Measurements from ENCODE around the gene RNF41. TPM values are rescaled to one million over a fixed set of nuclear protein-coding genes. Genes with fewer than 3 reads are reported as not detected.

The RNF41 gene
- total and polyA plus RNA-seq, 2 of the 13 experiments (the other 11 are each of a cell fraction or from before 2014, with no cell fraction given), result 27.1 to 39.4 TPM

GRCh38 chr12:56224102-56224701 is 2.5 kb upstream of the RNF41 start, which contains the start of gene NABP2 (continued):
- peak; percentile 87 for TF ChIP-seq ZGPAT (CRISPR knock-in tag; IDR thresholded peaks at IDR 0.05)
- peak; percentile 50; the same call in 1 of the 2 replicates for TF ChIP-seq DZIP1 (CRISPR knock-in tag; IDR thresholded peaks at IDR 0.05)
- TF ChIP-seq ELF1 (CRISPR knock-in tag; IDR thresholded peaks at IDR 0.05), result peak; percentile 96
- 0 out of 2 replicates have a peak, but pooled peaks have one; percentile 32 for TF ChIP-seq NCOA1 (CRISPR knock-in tag; IDR thresholded peaks at IDR 0.05)
- no peak for TF ChIP-seq ZNF296 (CRISPR knock-in tag; conservative IDR thresholded peaks at IDR 0.05)
- no peak for TF ChIP-seq SP1 (IDR thresholded peaks at IDR 0.05)
- peak; percentile 55; the same call in 1 of the 2 replicates for TF ChIP-seq SP1 (CRISPR knock-in tag; IDR thresholded peaks at IDR 0.05)
- peak; percentile 64; the same call in 1 of the 2 replicates for TF ChIP-seq TARDBP (CRISPR knock-in tag; IDR thresholded peaks at IDR 0.05)
- peak; percentile 92 for TF ChIP-seq ZNF605 (CRISPR knock-in tag; IDR thresholded peaks at IDR 0.05)
- peak; percentile 66; the same call in 1 of the 2 replicates for TF ChIP-seq GMEB2 (CRISPR knock-in tag; IDR thresholded peaks at IDR 0.05; ENCODE audit: low read depth)
- 0 out of 2 replicates have a peak, but pooled peaks have one; percentile 72 for TF ChIP-seq MXD4 (CRISPR knock-in tag; IDR thresholded peaks at IDR 0.05)
- peak; percentile 29; the same call in 1 of the 2 replicates for TF ChIP-seq BCL6 (CRISPR knock-in tag; IDR thresholded peaks at IDR 0.05)
- TF ChIP-seq MIXL1 (CRISPR knock-in tag; IDR thresholded peaks at IDR 0.05), result peak; percentile 43; the same call in 1 of the 2 replicates
- TF ChIP-seq TRIM22 (IDR thresholded peaks at IDR 0.05), result no peak
- TF ChIP-seq KDM3A (CRISPR knock-in tag; IDR thresholded peaks at IDR 0.05; ENCODE audit: low read depth), result peak; percentile 61; the same call in 1 of the 2 replicates
- peak; percentile 60; the same call in 1 of the 2 replicates for TF ChIP-seq HINFP (CRISPR knock-in tag; IDR thresholded peaks at IDR 0.05; ENCODE audit: low read depth)
- peak; percentile 20; the same call in 1 of the 2 replicates for TF ChIP-seq KLF11 (CRISPR knock-in tag; IDR thresholded peaks at IDR 0.05)
- TF ChIP-seq PAWR (CRISPR knock-in tag; IDR thresholded peaks at IDR 0.05; ENCODE audit: borderline replicate concordance), result no peak
- TF ChIP-seq ZNF101 (CRISPR knock-in tag; IDR thresholded peaks at IDR 0.05; ENCODE audit: borderline replicate concordance, low read depth), result no peak

Measured in HepG2 (cell line).